Gastrocnemius medialis (tissue), 4 donors: ENCODE data around the gene ARHGDIA. TPM values are rescaled to one million over a fixed set of nuclear protein-coding genes. Genes with fewer than 3 reads are reported as not detected.

ENCODE experiments used
- ATAC-seq, 2 donors: fragments of 150-250 bp; one replicate each; pipeline ENCODE4 v1.9.1; 2016
- DNase-seq, 2 donors: peaks; one replicate each; pipeline ENCODE4 v3.0.0-alpha.2; 2019
- H3K27ac ChIP-seq, 4 donors: fragments of 200-600 bp; sonication (generic); 1 replicate in 1 of 4; 2 replicates in 3 of 4; pipeline ENCODE4 v1.5.1; 2016 to 2018; ENCODE audit warnings: mild to moderate bottlenecking in 2 of 4, moderate library complexity in 1 of 4
- H3K27me3 ChIP-seq, 3 donors: fragments of 200-600 bp; sonication (generic) in 2 of 3; 1 replicate in 1 of 3; 2 replicates in 2 of 3; pipeline versions ENCODE4 v1.5.1 to v1.6.0; 2016 to 2019; ENCODE audit warnings: mild to moderate bottlenecking in 1 of 3, moderate library complexity in 1 of 3
- H3K36me3 ChIP-seq, 2 donors: fragments of 200-600 bp; sonication (generic) in 1 of 2; one replicate each; pipeline ENCODE4 v1.5.1; 2017 to 2018
- H3K4me1 ChIP-seq, 2 donors: fragments of 200-600 bp; sonication (generic) in 1 of 2; one replicate each; pipeline ENCODE4 v1.5.1; 2016 to 2017; ENCODE audit warnings: mild to moderate bottlenecking in 2 of 2
- H3K4me3 ChIP-seq, 4 donors: fragments of 200-600 bp; sonication (generic) in 3 of 4; 1 replicate in 1 of 4; 2 replicates in 3 of 4; pipeline ENCODE4 v1.5.1; 2016 to 2019; ENCODE audit warnings: mild to moderate bottlenecking in 2 of 4
- H3K9me3 ChIP-seq, 3 donors: fragments of 200-600 bp; sonication (generic) in 2 of 3; 1 replicate in 1 of 3; 2 replicates in 2 of 3; pipeline ENCODE4 v1.5.1; 2016 to 2019
- CTCF ChIP-seq, 5 experiments: fragments of 450-650 bp in 3 of 5; fragments of 200-600 bp in 2 of 5; sonication (generic) in 2 of 5; IDR thresholded peaks in 4 of 5; conservative IDR thresholded peaks in 1 of 5; 1 replicate in 4 of 5; 2 replicates in 1 of 5; pipeline ENCODE4 v1.5.1; 2016 to 2019; ENCODE audit warnings: antibody characterized with exemption in 5 of 5, mild to moderate bottlenecking in 3 of 5, moderate library complexity in 3 of 5
- POLR2A ChIP-seq, 2 donors: fragments of 450-650 bp; IDR thresholded peaks; one replicate each; pipeline ENCODE4 v1.6.1; 2017; ENCODE audit warnings: antibody characterized with exemption in 2 of 2, mild to moderate bottlenecking in 2 of 2, moderate library complexity in 2 of 2
- in situ Hi-C, 4 donors: fragments of 200-750 bp; cut with MboI; loops; one replicate each; pipeline versions ENCODE4 v1.15.0 to v1.8.0; 2017; ENCODE audit warnings: low sequenced_read_pairs in 4 of 4
- intact Hi-C: fragments of 100-400 bp; cut with DNase I; formaldehyde crosslinking; loops from one replicate; pipeline ENCODE4 v1.15.1; 2023; ENCODE audit warnings: low total_unique reads
- total RNA-seq, 4 donors: library from RNA; depleted of rRNA; stranded (reverse); fragments of >200 nt; gene quantifications; one replicate each; pipeline versions ENCODE4 v1.1.0 to v1.2.3, GENCODE V29; 2016

ARHGDIA gene
- total RNA-seq, 4 donors from 2014 or later = 52.1 to 122 (median 64.4) TPM

GRCh38 chr17:81909966-81910839 lies 39.1 kb upstream of the ARHGDIA start:
- peak overlapping the region; percentile 43 to 69 (median 58) for H3K27ac ChIP-seq
- intact Hi-C loops = loop anchor here (2.0 to 5.0 kb wide), 2 partner anchors 49 to 78 kb away; partner anchors contain the start of genes MCRIP1 and P4HB
- H3K36me3 ChIP-seq = peaks cover 0 to 30% of the 10 kb centered on the region in 2 donors
- H3K9me3 ChIP-seq = no peaks in the 10 kb centered on the region
- DNase-seq (no peak), ATAC-seq (no peak)
- peak overlapping the region; percentile 61 to 78 (median 63) for H3K4me3 ChIP-seq
- H3K4me1 ChIP-seq = peaks cover 21 to 27% of the 10 kb centered on the region in 2 donors
- TF ChIP-seq POLR2A (IDR thresholded peaks at IDR 0.05) = no peak
- no peak for TF ChIP-seq CTCF (IDR thresholded peaks at IDR 0.05 in 4 of 5, conservative IDR thresholded peaks at IDR 0.05 in 1 of 5)
- in situ Hi-C loops = no loop called here
- H3K27me3 ChIP-seq = no peaks in the 10 kb centered on the region

- H3K9me3 ChIP-seq = no peaks in the 10 kb centered on the region
- intact Hi-C loops (no loop called here), in situ Hi-C loops (no loop called here)
- no peak for ATAC-seq
- H3K4me1 ChIP-seq = peaks cover 21 to 27% of the 10 kb centered on the region in 2 donors
- no peak for DNase-seq
- H3K27me3 ChIP-seq = no peaks in the 10 kb centered on the region
- no peak overlapping the region for H3K4me3 ChIP-seq
- H3K27ac ChIP-seq = no peak overlapping the region
- peaks cover 0 to 21% of the 10 kb centered on the region in 2 donors for H3K36me3 ChIP-seq
- no peak for TF ChIP-seq POLR2A (IDR thresholded peaks at IDR 0.05)
- no peak for TF ChIP-seq CTCF (IDR thresholded peaks at IDR 0.05 in 4 of 5, conservative IDR thresholded peaks at IDR 0.05 in 1 of 5)
Measured at GRCh38 chr17:81909231-81909630, 38.1 kb upstream of the ARHGDIA start.

- H3K27me3 ChIP-seq = no peaks in the 10 kb centered on the region
- ATAC-seq = no peak
- intact Hi-C loops = no loop called here
- H3K36me3 ChIP-seq = peaks cover 0 to 16% of the 10 kb centered on the region in 2 donors
- DNase-seq = no peak
- H3K9me3 ChIP-seq = no peaks in the 10 kb centered on the region
- in situ Hi-C loops = no loop called here
- no peak overlapping the region for H3K4me3 ChIP-seq
- H3K4me1 ChIP-seq = peaks cover 21 to 27% of the 10 kb centered on the region in 2 donors
- H3K27ac ChIP-seq = no peak overlapping the region
- TF ChIP-seq POLR2A (IDR thresholded peaks at IDR 0.05) (no peak), CTCF (IDR thresholded peaks at IDR 0.05 in 4 of 5, conservative IDR thresholded peaks at IDR 0.05 in 1 of 5) (no peak)
Measured at GRCh38 chr17:81908793-81909192, 37.7 kb upstream of the ARHGDIA start.

- H3K36me3 ChIP-seq = peaks cover 0 to 3% of the 10 kb centered on the region in 2 donors
- ATAC-seq (peak in 1 of 2 donors; percentile 56), DNase-seq (peak; percentile 49 to 85)
- H3K4me3 ChIP-seq = no peak overlapping the region
- H3K27me3 ChIP-seq = no peaks in the 10 kb centered on the region
- in situ Hi-C loops (no loop called here), intact Hi-C loops (no loop called here)
- no peaks in the 10 kb centered on the region for H3K9me3 ChIP-seq
- peak overlapping the region; percentile 39 to 69 (median 62) for H3K27ac ChIP-seq
- H3K4me1 ChIP-seq = peaks cover 21 to 27% of the 10 kb centered on the region in 2 donors
- TF ChIP-seq POLR2A (IDR thresholded peaks at IDR 0.05) (no peak), CTCF (IDR thresholded peaks at IDR 0.05 in 4 of 5, conservative IDR thresholded peaks at IDR 0.05 in 1 of 5) (no peak)
Measured at GRCh38 chr17:81907219-81908145, 36.3 kb upstream of the ARHGDIA start.
